Measurements from ENCODE around the gene PLA2G4E.

Gene PLA2G4E

GRCh38 chr15:41932101-41932500 is 88.7 kb downstream of the PLA2G4E start:
- no peak for DNase-seq

All from activated CD8-positive, alpha-beta memory T cell treated with anti-CD3 and anti-CD28 coated beads, Interleukin-2, amount 50 U/mL, for 4 hours (primary cell).